IMR-90 (cell line): ENCODE measurements around the gene COL15A1.

Experiments used
- BHLHE40 ChIP-seq: fragments of 150-350 bp; IDR thresholded peaks from 2 replicates; pipeline ENCODE4 v1.6.1; 2016; ENCODE audit warnings: mild to moderate bottlenecking, low read depth, low read length
- CEBPB ChIP-seq: IDR thresholded peaks from 2 replicates; pipeline ENCODE4 v1.6.1; 2012; ENCODE audit warnings: low read depth, low read length, improper control_type of control experiment
- CHD1 ChIP-seq: IDR thresholded peaks from 2 replicates; pipeline ENCODE4 v1.6.1; 2012; ENCODE audit warnings: low read depth, low read length, improper control_type of control experiment
- FOS ChIP-seq: fragments of 150-350 bp; IDR thresholded peaks from 2 replicates; pipeline ENCODE4 v1.6.1; 2016; ENCODE audit warnings: low read depth, low read length
- MAFK ChIP-seq: IDR thresholded peaks from 2 replicates; pipeline ENCODE4 v1.6.1; 2012; ENCODE audit warnings: low read depth, low read length, improper control_type of control experiment
- MXI1 ChIP-seq: IDR thresholded peaks from 2 replicates; pipeline ENCODE4 v1.6.1; 2012; ENCODE audit warnings: low read depth, mild to moderate bottlenecking, low read length, moderate library complexity, borderline replicate concordance
- POLR2A ChIP-seq: IDR thresholded peaks from 2 replicates; pipeline ENCODE4 v1.6.1; 2012; ENCODE audit warnings: mild to moderate bottlenecking, low read depth, low read length
- RAD21 ChIP-seq: IDR thresholded peaks from 2 replicates; pipeline ENCODE4 v1.6.1; 2012; ENCODE audit warnings: low read length, improper control_type of control experiment
- RCOR1 ChIP-seq: IDR thresholded peaks from 2 replicates; pipeline ENCODE4 v1.6.1; 2012; ENCODE audit warnings: mild to moderate bottlenecking, low read length, improper control_type of control experiment; ENCODE audit not compliant: insufficient replicate concordance
- SMC3 ChIP-seq: fragments of 150-350 bp; IDR thresholded peaks from 2 replicates; pipeline ENCODE4 v1.6.1; 2016; ENCODE audit warnings: low read depth, mild to moderate bottlenecking, antibody characterized with exemption, low read length, moderate library complexity
- TF ChIP-seq, protein P1 (sequence below): conservative IDR thresholded peaks from 2 replicates; pipeline ENCODE4 v1.5.1; 2012; ENCODE audit warnings: mild to moderate bottlenecking, low read depth, low read length, improper control_type of control experiment
- TF ChIP-seq, protein P2 (sequence below): fragments of 150-350 bp; IDR thresholded peaks from 2 replicates; pipeline ENCODE4 v1.6.1; 2017; ENCODE audit warnings: mild to moderate bottlenecking, antibody characterized with exemption, low read length, low read depth

DNA sequence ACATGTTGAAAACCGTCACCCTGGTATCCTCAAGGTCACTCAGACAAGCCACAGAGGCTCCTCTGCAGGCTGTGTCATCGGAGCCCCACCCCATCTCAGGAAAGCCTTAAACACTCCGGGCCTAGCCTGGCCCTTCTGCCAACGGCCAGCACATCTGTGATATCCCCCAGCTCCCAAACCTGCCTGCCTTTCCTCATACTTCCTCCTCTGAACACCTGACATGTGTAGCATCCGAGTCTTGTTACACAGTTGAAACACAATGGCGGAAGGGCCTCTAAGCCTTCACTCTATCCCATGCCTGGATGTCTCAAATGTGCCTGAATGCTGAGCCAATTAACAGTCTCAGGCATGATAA lies 128.3 kb downstream of the COL15A1 start:
- TF ChIP-seq, protein P1, sequence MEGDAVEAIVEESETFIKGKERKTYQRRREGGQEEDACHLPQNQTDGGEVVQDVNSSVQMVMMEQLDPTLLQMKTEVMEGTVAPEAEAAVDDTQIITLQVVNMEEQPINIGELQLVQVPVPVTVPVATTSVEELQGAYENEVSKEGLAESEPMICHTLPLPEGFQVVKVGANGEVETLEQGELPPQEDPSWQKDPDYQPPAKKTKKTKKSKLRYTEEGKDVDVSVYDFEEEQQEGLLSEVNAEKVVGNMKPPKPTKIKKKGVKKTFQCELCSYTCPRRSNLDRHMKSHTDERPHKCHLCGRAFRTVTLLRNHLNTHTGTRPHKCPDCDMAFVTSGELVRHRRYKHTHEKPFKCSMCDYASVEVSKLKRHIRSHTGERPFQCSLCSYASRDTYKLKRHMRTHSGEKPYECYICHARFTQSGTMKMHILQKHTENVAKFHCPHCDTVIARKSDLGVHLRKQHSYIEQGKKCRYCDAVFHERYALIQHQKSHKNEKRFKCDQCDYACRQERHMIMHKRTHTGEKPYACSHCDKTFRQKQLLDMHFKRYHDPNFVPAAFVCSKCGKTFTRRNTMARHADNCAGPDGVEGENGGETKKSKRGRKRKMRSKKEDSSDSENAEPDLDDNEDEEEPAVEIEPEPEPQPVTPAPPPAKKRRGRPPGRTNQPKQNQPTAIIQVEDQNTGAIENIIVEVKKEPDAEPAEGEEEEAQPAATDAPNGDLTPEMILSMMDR: no peak
- TF ChIP-seq RCOR1: no peak
- TF ChIP-seq POLR2A: no peak
- TF ChIP-seq, protein P2, sequence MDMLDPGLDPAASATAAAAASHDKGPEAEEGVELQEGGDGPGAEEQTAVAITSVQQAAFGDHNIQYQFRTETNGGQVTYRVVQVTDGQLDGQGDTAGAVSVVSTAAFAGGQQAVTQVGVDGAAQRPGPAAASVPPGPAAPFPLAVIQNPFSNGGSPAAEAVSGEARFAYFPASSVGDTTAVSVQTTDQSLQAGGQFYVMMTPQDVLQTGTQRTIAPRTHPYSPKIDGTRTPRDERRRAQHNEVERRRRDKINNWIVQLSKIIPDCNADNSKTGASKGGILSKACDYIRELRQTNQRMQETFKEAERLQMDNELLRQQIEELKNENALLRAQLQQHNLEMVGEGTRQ: no peak
- no peak for TF ChIP-seq BHLHE40
- no peak for TF ChIP-seq RAD21
- TF ChIP-seq MAFK: no peak
- no peak for TF ChIP-seq CEBPB
- no peak for TF ChIP-seq FOS
- no peak for TF ChIP-seq CHD1
- TF ChIP-seq SMC3: no peak
- TF ChIP-seq MXI1: no peak
